OCI-LY3 (cell line): ENCODE measurements around the gene PASK.

Experiments
- H2AFZ ChIP-seq: fragments of 200-600, 300-600 bp; shearing (Covaris generic); 2 replicates; pipeline ENCODE4 v1.6.0; 2014; ENCODE audit warnings: antibody characterized with exemption, low read depth, low read length
- H3K27ac ChIP-seq: fragments of 200-600, 300-600 bp; sonication (generic); 2 replicates; pipeline ENCODE4 v1.5.1; 2014; ENCODE audit warnings: mild to moderate bottlenecking, low read length, moderate library complexity, mixed read lengths
- H3K27me3 ChIP-seq: fragments of 200-600, 300-600 bp; sonication (generic); 2 replicates; pipeline ENCODE4 v1.6.1; 2014; ENCODE audit warnings: low read depth, low read length, mixed read lengths
- H3K36me3 ChIP-seq: fragments of 200-600, 300-600 bp; sonication (generic); replicated peaks from 2 replicates; pipeline ENCODE3; 2014; ENCODE audit warnings: low read depth, low read length, mixed read lengths
- H3K4me1 ChIP-seq: fragments of 300-600, 200-600 bp; sonication (generic); 2 replicates; pipeline ENCODE4 v1.6.1; 2014; ENCODE audit warnings: low read length, mixed read lengths
- H3K4me2 ChIP-seq: fragments of 200-600, 300-600 bp; sonication (generic); 2 replicates; pipeline ENCODE4 v1.6.1; 2014; ENCODE audit warnings: low read length, mixed read lengths
- H3K4me3 ChIP-seq: fragments of 300-600, 200-600 bp; sonication (generic); 2 replicates; pipeline ENCODE4 v1.5.1; 2014; ENCODE audit warnings: antibody characterized with exemption, mild to moderate bottlenecking, low read length, moderate library complexity
- H3K79me2 ChIP-seq: fragments of 300-600, 200-600 bp; shearing (Covaris generic); 2 replicates; pipeline ENCODE4 v1.6.1; 2014; ENCODE audit warnings: mild to moderate bottlenecking, low read length, mixed read lengths
- H3K9ac ChIP-seq: fragments of 300-600, 200-600 bp; shearing (Covaris generic); 2 replicates; pipeline ENCODE4 v1.6.0; 2014; ENCODE audit warnings: mild to moderate bottlenecking, low read length, moderate library complexity
- H3K9me3 ChIP-seq: fragments of 200-600, 300-600 bp; shearing (Covaris generic); 2 replicates; pipeline ENCODE4 v1.6.1; 2014; ENCODE audit warnings: low read length, mixed read lengths; ENCODE audit not compliant: insufficient read depth
- H4K20me1 ChIP-seq: fragments of 200-600, 300-600 bp; sonication (generic); 2 replicates; pipeline ENCODE4 v1.6.1; 2016; ENCODE audit warnings: low read length, mixed read lengths; ENCODE audit not compliant: insufficient read depth
- CTCF ChIP-seq: fragments of 200-600, 300-600 bp; sonication (generic); IDR thresholded peaks from 2 replicates; pipeline ENCODE4 v1.5.1; 2014; ENCODE audit warnings: antibody characterized with exemption, low read length, low read depth
- EZH2phosphoT487 ChIP-seq: fragments of 200-600 bp; shearing (Covaris generic); IDR thresholded peaks from 2 replicates; pipeline ENCODE4 v1.6.1; 2018; ENCODE audit warnings: antibody characterized with exemption, mixed run types, low read depth

Gene PASK

GRCh38 chr2:241135737-241136136, 13.5 kb downstream of the PASK start:
- TF ChIP-seq EZH2phosphoT487 = no peak
- TF ChIP-seq CTCF = no peak
- Histone ChIP-seq H3K36me3 (peaks cover 49% of the 10 kb centered on the region), H3K4me2 (no peak overlapping the region)

GRCh38 chr2:241134711-241135110, 14.6 kb downstream of the PASK start:
- H3K4me2 ChIP-seq = no peak overlapping the region
- H2AFZ ChIP-seq = no peak overlapping the region
- no peaks in the 10 kb centered on the region for H3K9me3 ChIP-seq
- H4K20me1 ChIP-seq = no peaks in the 10 kb centered on the region
- peaks cover 28% of the 10 kb centered on the region for H3K79me2 ChIP-seq
- H3K27me3 ChIP-seq = no peaks in the 10 kb centered on the region
- no peak overlapping the region for H3K4me3 ChIP-seq
- peaks cover 53% of the 10 kb centered on the region for H3K36me3 ChIP-seq
- H3K9ac ChIP-seq = no peak overlapping the region
- H3K4me1 ChIP-seq = peaks cover 36% of the 10 kb centered on the region
- TF ChIP-seq CTCF (no peak), EZH2phosphoT487 (no peak)
- no peak overlapping the region for H3K27ac ChIP-seq

More at GRCh38 chr2:241135737-241136136, 13.5 kb downstream of the PASK start:
- Histone ChIP-seq H4K20me1 (no peaks in the 10 kb centered on the region), H3K27ac (no peak overlapping the region), H3K4me1 (peaks cover 29% of the 10 kb centered on the region), H3K27me3 (no peaks in the 10 kb centered on the region), H3K4me3 (no peak overlapping the region), H3K9me3 (no peaks in the 10 kb centered on the region), H3K9ac (no peak overlapping the region), H3K79me2 (peaks cover 28% of the 10 kb centered on the region), H2AFZ (no peak overlapping the region)

GRCh38 chr2:241133436-241133820, 15.8 kb downstream of the PASK start:
- no peaks in the 10 kb centered on the region for H4K20me1 ChIP-seq
- no peaks in the 10 kb centered on the region for H3K27me3 ChIP-seq
- peak overlapping the region; percentile 97 for H3K27ac ChIP-seq
- peaks cover 39% of the 10 kb centered on the region for H3K79me2 ChIP-seq
- H2AFZ ChIP-seq = no peak overlapping the region
- H3K9ac ChIP-seq = peak overlapping the region; percentile 76
- H3K4me2 ChIP-seq = peak overlapping the region; percentile 48; the same call in 1 of the 2 replicates
- peaks cover 63% of the 10 kb centered on the region for H3K36me3 ChIP-seq
- peaks cover 4% of the 10 kb centered on the region; the same call in 1 of the 2 replicates for H3K9me3 ChIP-seq
- H3K4me3 ChIP-seq = no peak overlapping the region
- peaks cover 49% of the 10 kb centered on the region for H3K4me1 ChIP-seq
- TF ChIP-seq EZH2phosphoT487 (no peak), CTCF (no peak)

- Histone ChIP-seq H3K4me1 (peaks cover 55% of the 10 kb centered on the region), H3K4me3 (no peak overlapping the region), H4K20me1 (no peaks in the 10 kb centered on the region), H2AFZ (no peak overlapping the region), H3K9me3 (peaks cover 9% of the 10 kb centered on the region; the same call in 1 of the 2 replicates), H3K27ac (peak overlapping the region; percentile 97), H3K27me3 (no peaks in the 10 kb centered on the region), H3K36me3 (peaks cover 63% of the 10 kb centered on the region), H3K79me2 (peaks cover 42% of the 10 kb centered on the region), H3K4me2 (peak overlapping the region; percentile 48), H3K9ac (peak overlapping the region; percentile 76)
- no peak for TF ChIP-seq EZH2phosphoT487
- TF ChIP-seq CTCF = no peak
These were observed 16.5 kb downstream of the PASK start for GRCh38 chr2:241132538-241133435.
